Cardiac muscle cell (in vitro differentiated cells and primary cell): Measurements from ENCODE around the gene GPR39. TPM values are rescaled to one million over a fixed set of nuclear protein-coding genes. Genes with fewer than 3 reads are reported as not detected.

Source experiments
- DNase-seq, 2 donors: peaks; one replicate each; pipeline versions ENCODE4 v3.0.0 to v3.0.0-alpha.2; 2010 to 2017; ENCODE audit warnings: low read depth in 1 of 2, low spot score in 1 of 2
- H3K27ac ChIP-seq: fragments of 200-600 bp; sonication (generic); 2 replicates; pipeline ENCODE4 v1.5.1; 2016
- H3K27me3 ChIP-seq: fragments of 200-600 bp; sonication (generic); 2 replicates; pipeline ENCODE4 v1.6.0; 2016; ENCODE audit warnings: control low read depth
- H3K36me3 ChIP-seq: fragments of 200-600 bp; sonication (generic); 2 replicates; pipeline ENCODE4 v1.5.1; 2016; ENCODE audit warnings: control low read depth
- H3K4me1 ChIP-seq: fragments of 200-600 bp; sonication (generic); 2 replicates; pipeline ENCODE4 v1.8.1; 2017; ENCODE audit warnings: low read depth, mild to moderate bottlenecking, mixed run types
- H3K4me3 ChIP-seq: fragments of 200-600 bp; sonication (generic); 2 replicates; pipeline ENCODE4 v1.5.1; 2016; ENCODE audit warnings: mild to moderate bottlenecking
- H3K9me3 ChIP-seq: fragments of 200-600 bp; sonication (generic); 2 replicates; pipeline ENCODE4 v1.5.1; 2017; ENCODE audit warnings: low read depth, mild to moderate bottlenecking, control low read depth
- polyA plus RNA-seq: library from polyadenylated mRNA; unstranded; fragments of >200 nt; fragmentation: Nextera tagmentation; extraction: Ambion mirVana; gene quantifications from 2 replicates; pipeline ENCODE4 v1.2.1, GENCODE V29; 2016
- total RNA-seq: library from RNA; depleted of rRNA; stranded (reverse); fragments of >200 nt; gene quantifications from 2 replicates; pipeline ENCODE4 v1.2.3, GENCODE V29; 2016
- TF ChIP-seq, protein P1 (sequence below): IDR thresholded peaks from 2 replicates; pipeline ENCODE4 v1.5.1; 2012; ENCODE audit warnings: low read depth, mild to moderate bottlenecking, low read length

Gene GPR39
- total and polyA plus RNA-seq, 2 experiments from 2014 or later: 4.0 to 10.9 TPM

DNA sequence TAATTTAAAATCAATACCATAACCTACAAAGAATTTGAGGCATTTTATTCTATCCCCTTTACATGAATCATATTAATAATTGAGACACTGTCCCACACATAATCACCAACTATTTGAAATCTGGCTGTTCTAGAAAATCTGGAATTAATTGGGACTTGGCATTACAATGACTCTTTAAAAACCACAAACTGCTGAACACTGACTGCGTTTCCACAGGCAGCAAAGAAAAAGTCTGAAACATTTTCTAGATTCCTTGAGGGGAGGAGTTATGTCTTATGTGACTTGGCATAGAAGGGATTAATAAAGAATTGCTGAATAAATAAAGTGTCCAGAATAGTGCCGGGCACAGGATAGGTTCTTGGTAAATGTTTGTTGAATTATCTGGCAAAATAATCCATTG, 61.4 kb downstream of the GPR39 start:
- Histone ChIP-seq H3K4me3 (no peak overlapping the region), H3K36me3 (no peaks in the 10 kb centered on the region), H3K9me3 (no peaks in the 10 kb centered on the region), H3K4me1 (peaks cover 7% of the 10 kb centered on the region), H3K27me3 (no peaks in the 10 kb centered on the region), H3K27ac (no peak overlapping the region)
- no peak for DNase-seq
- TF ChIP-seq, protein P1, sequence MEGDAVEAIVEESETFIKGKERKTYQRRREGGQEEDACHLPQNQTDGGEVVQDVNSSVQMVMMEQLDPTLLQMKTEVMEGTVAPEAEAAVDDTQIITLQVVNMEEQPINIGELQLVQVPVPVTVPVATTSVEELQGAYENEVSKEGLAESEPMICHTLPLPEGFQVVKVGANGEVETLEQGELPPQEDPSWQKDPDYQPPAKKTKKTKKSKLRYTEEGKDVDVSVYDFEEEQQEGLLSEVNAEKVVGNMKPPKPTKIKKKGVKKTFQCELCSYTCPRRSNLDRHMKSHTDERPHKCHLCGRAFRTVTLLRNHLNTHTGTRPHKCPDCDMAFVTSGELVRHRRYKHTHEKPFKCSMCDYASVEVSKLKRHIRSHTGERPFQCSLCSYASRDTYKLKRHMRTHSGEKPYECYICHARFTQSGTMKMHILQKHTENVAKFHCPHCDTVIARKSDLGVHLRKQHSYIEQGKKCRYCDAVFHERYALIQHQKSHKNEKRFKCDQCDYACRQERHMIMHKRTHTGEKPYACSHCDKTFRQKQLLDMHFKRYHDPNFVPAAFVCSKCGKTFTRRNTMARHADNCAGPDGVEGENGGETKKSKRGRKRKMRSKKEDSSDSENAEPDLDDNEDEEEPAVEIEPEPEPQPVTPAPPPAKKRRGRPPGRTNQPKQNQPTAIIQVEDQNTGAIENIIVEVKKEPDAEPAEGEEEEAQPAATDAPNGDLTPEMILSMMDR: no peak

DNA sequence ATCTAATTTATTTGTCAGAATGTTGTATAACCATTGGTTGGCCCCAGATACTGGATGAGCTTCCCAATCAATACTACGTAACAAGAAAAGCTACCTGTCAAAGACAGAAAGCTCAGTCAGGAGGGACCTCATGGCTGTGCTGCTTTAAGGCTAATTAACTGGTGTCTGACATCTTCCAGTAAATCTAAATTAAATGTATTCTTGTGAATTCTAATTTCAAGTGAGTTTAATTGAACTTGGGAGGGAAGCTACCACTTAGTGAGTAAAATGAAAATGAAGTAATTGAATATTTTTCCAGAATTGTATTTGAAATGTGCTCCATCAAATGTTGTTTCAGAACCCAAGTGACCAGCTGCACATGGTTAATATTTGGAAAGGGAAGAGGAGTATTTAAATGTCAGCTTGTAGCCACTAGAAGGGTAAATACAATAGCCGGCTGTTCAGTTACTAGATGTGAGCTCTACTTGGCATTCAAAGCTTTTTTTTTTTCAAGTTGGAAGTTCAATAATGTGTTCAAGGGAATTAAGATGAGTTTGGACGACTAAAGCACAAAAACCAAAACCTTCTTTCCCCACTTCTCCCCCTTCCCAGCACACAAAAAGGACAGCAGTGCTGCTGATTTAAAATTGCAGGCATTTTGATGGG, 62.0 kb downstream of the GPR39 start:
- H3K36me3 ChIP-seq: no peaks in the 10 kb centered on the region
- TF ChIP-seq, protein P1: no peak
- no peak overlapping the region for H3K4me3 ChIP-seq
- no peaks in the 10 kb centered on the region for H3K27me3 ChIP-seq
- H3K27ac ChIP-seq: no peak overlapping the region
- no peaks in the 10 kb centered on the region for H3K9me3 ChIP-seq
- no peak for DNase-seq
- H3K4me1 ChIP-seq: peaks cover 7% of the 10 kb centered on the region

DNA sequence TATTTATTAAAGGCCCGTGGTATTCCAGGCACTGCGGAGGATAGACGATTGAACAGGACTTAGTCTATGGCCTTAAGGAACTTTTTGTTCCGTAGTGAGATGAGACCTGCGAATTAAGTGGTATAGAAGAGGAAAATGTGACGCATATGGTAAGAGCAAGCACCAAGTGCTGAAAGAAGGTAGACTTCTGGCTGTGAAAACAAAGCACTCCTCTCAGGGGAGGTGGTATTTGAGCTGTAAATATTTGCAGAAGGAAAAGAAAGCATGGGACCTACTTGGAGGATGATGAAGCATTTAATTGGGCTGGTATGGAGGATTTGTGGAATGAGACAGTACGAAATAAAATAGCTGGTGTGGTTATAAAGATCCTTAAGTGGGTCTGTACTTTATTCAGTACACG, 62.5 kb downstream of the GPR39 start:
- H3K9me3 ChIP-seq: no peaks in the 10 kb centered on the region
- H3K4me3 ChIP-seq: no peak overlapping the region
- DNase-seq: no peak
- no peak overlapping the region for H3K27ac ChIP-seq
- H3K4me1 ChIP-seq: peaks cover 7% of the 10 kb centered on the region
- no peaks in the 10 kb centered on the region for H3K36me3 ChIP-seq
- H3K27me3 ChIP-seq: no peaks in the 10 kb centered on the region
- TF ChIP-seq, protein P1: no peak

DNA sequence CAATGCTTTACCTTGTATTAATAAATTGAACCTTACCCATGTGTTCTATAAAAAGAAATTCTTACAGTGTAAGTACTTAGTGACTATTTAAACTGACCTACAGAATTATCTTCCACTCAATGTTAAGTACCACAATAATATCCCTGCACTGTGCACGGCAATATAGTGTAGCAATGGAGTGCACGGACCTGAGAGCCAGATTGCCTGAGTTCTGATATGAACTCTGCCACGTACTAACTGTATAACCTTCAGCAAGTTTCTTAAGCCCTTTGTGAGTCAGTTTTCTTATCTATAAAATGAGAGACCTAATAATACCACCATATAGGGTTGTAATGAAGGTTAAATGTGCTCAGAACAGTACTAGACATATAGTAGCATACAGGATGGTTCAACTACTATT, 66.2 kb downstream of the GPR39 start:
- Histone ChIP-seq H3K4me1 (peaks cover 7% of the 10 kb centered on the region), H3K4me3 (no peak overlapping the region), H3K36me3 (no peaks in the 10 kb centered on the region), H3K9me3 (no peaks in the 10 kb centered on the region), H3K27me3 (no peaks in the 10 kb centered on the region), H3K27ac (no peak overlapping the region)
- TF ChIP-seq, protein P1: no peak
- peak in 1 of 2 donors; percentile 13 for DNase-seq

DNA sequence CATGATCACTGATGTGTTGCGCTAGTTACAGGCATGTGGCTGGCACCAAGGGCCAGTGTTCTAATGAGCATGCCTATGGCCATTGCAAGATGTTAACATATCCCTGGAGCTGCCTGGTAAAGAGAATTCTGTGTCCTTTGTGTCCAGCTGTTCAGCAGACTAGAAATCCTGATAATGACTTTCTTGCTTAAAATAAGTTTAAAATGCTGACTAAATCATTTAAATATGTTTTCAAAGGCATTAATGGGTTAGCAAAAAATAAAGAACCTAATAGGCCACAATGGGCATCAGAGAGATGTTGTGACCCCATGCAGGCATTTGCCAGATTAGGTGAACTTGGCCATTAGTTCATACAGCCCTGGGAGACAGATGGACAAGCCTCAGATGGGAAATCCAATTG, 67.5 kb downstream of the GPR39 start:
- H3K36me3 ChIP-seq: no peaks in the 10 kb centered on the region
- no peak overlapping the region for H3K4me3 ChIP-seq
- no peak for DNase-seq
- H3K9me3 ChIP-seq: no peaks in the 10 kb centered on the region
- H3K27ac ChIP-seq: no peak overlapping the region
- TF ChIP-seq, protein P1: no peak
- H3K27me3 ChIP-seq: no peaks in the 10 kb centered on the region
- peaks cover 7% of the 10 kb centered on the region for H3K4me1 ChIP-seq
